Measurements from ENCODE around the gene HVCN1.

The HVCN1 gene

GRCh38 chr12:110689281-110690126 lies 589 bp upstream of the HVCN1 start:
- TF ChIP-seq CTCF (IDR thresholded peaks at IDR 0.05) (no peak), ZFX (IDR thresholded peaks at IDR 0.05; ENCODE audit: borderline replicate concordance) (no peak)
- H3K27ac ChIP-seq, result no peak overlapping the region

- TF ChIP-seq CTCF (IDR thresholded peaks at IDR 0.05) (no peak), ZFX (IDR thresholded peaks at IDR 0.05; ENCODE audit: borderline replicate concordance) (no peak)
- H3K27ac ChIP-seq, result no peak overlapping the region
Measured at GRCh38 chr12:110687396-110688169, 1.3 kb downstream of the HVCN1 start.

- H3K27ac ChIP-seq, result no peak overlapping the region
- no peak for TF ChIP-seq ZFX (IDR thresholded peaks at IDR 0.05; ENCODE audit: borderline replicate concordance)
- TF ChIP-seq CTCF (IDR thresholded peaks at IDR 0.05), result no peak
Measured at GRCh38 chr12:110686294-110686903, 2.5 kb downstream of the HVCN1 start.

GRCh38 chr12:110684312-110684836 lies 4.5 kb downstream of the HVCN1 start:
- H3K27ac ChIP-seq, result no peak overlapping the region
- TF ChIP-seq CTCF (IDR thresholded peaks at IDR 0.05), result no peak
- no peak for TF ChIP-seq ZFX (IDR thresholded peaks at IDR 0.05; ENCODE audit: borderline replicate concordance)

GRCh38 chr12:110683888-110684287 lies 5.0 kb downstream of the HVCN1 start:
- TF ChIP-seq ZFX (IDR thresholded peaks at IDR 0.05; ENCODE audit: borderline replicate concordance) (no peak), CTCF (IDR thresholded peaks at IDR 0.05) (no peak)
- H3K27ac ChIP-seq, result no peak overlapping the region

GRCh38 chr12:110680032-110680431 lies 8.9 kb downstream of the HVCN1 start:
- H3K27ac ChIP-seq, result no peak overlapping the region
- TF ChIP-seq ZFX (IDR thresholded peaks at IDR 0.05; ENCODE audit: borderline replicate concordance) (no peak), CTCF (IDR thresholded peaks at IDR 0.05) (no peak)

Measured in 22Rv1 (cell line).